ENCODE results near the gene GDPD3.

GDPD3 gene

GRCh38 chr16:30063278-30063892 is 50.0 kb downstream of the GDPD3 start:
- DNase-seq, result peak in 2 of 58 donors; percentile 46 to 62

DNA sequence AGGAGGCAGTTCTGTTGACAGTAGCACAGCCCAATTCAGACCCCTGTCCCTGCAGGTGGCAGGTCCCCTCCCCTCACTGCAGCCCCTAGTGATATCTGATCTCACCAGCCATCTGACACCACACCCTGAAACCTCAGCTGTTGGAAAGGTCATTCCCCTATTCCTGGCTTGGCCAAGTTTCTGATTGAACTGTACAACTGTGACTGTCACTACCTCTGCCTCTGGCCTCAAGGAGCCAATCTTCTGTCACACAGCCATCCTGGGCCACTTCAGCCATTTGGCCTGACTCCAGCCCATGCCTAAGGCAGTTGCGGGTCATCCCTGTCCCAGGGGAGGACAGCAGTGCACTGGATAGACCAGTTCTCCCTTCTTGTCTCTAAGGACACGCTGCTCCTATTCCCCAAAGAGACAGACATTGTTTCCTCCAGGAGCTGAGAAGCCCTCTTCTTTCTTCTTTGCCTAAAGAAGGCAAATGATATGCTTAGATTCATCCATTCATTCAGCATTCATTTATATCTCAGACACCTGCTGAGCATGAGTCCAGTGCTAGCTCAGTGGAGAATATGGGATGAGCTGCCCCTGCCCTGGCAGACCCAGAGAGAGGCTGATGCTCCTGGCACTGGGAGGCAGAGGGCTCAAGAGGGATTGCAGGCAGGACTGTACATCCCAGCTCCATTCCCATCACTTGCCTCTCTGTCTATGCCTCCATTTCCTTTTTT is 52.3 kb downstream of the GDPD3 start:
- DNase-seq, result no peak

DNA sequence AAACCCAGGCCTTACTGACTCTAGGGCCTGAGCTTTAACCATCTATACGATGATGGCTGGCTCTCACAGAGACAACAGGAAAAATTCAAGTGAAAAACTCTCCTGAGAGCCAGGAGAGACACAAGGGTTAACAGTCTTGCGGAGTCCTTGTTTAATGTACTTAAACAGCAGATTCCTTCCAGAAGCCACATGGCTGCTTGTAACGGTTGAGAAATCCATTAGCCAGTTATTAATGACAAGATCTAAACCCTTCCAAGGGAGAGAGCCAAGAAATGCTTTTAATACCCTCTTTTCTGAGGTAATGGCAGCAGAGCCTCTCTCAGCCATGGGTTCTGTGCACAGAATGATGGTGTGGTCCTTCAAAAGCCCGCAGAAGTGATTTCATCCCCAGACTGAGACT is 53.0 kb downstream of the GDPD3 start:
- DNase-seq, result no peak

DNA sequence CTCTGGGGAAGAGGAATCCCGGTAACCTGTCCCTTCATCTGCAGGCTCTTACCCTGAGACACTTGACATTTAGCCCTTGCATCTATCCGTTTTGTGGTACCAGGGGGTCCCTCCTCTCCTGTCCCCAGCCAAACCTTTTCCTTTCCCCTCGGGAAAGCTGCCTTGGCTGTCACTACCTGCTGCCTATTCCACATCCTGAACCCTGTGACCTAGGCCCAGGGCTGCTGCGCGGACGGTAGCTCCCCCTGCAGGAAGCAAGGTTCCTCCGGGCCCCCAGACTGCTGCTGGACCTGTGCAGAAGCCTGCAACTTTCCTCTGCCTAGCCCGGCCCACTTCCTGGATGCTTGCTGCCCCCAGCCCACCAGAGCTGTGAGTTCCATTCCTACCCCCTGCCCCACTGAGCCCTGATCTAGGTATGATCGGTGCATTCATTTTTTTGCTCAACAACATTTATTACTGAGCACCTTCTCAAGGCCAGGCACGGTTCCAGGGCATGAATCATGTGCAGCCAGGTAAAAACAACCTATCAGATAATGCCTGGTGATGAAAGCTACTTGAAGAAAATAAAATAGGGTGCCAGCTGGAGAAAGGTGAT is 58.3 kb downstream of the GDPD3 start:
- peak in 2 of 58 donors; percentile 12 to 19 for DNase-seq

All from anterior cingulate cortex (tissue), 58 donors.